Measurements from ENCODE around the gene OR2J1.
A peak's percentile ranks its signal among the peaks of the same experiment; 100 is the strongest.

DNA sequence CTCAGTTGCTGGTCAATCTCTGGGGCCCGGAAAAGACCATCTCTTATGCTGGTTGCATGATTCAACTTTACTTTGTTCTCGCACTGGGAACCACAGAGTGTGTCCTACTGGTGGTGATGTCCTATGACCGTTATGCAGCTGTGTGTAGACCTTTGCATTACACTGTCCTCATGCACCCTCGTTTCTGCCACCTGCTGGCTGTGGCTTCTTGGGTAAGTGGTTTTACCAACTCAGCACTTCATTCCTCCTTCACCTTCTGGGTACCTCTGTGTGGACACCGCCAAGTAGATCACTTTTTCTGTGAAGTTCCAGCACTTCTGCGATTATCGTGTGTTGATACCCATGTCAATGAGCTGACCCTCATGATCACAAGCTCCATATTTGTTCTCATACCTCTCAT lies 12.8 kb downstream of the OR2J1 start:
- TF ChIP-seq, protein P1, sequence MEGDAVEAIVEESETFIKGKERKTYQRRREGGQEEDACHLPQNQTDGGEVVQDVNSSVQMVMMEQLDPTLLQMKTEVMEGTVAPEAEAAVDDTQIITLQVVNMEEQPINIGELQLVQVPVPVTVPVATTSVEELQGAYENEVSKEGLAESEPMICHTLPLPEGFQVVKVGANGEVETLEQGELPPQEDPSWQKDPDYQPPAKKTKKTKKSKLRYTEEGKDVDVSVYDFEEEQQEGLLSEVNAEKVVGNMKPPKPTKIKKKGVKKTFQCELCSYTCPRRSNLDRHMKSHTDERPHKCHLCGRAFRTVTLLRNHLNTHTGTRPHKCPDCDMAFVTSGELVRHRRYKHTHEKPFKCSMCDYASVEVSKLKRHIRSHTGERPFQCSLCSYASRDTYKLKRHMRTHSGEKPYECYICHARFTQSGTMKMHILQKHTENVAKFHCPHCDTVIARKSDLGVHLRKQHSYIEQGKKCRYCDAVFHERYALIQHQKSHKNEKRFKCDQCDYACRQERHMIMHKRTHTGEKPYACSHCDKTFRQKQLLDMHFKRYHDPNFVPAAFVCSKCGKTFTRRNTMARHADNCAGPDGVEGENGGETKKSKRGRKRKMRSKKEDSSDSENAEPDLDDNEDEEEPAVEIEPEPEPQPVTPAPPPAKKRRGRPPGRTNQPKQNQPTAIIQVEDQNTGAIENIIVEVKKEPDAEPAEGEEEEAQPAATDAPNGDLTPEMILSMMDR (conservative IDR thresholded peaks at IDR 0.05; ENCODE audit: low read length): peak; percentile 33; the same call in 1 of the 2 replicates
- TF ChIP-seq EZH2phosphoT487 (IDR thresholded peaks at IDR 0.05; ENCODE audit: borderline replicate concordance): no peak

Measured in Loucy (cell line).